OCI-LY1 (cell line): Measurements from ENCODE around the gene ADCY9.

Experiments used
- H2AFZ ChIP-seq: fragments of 200-600 bp; sonication (generic), shearing (Covaris generic); 2 replicates; pipeline ENCODE4 v1.6.0; 2014; ENCODE audit warnings: antibody characterized with exemption, mild to moderate bottlenecking, low read length
- H3F3A ChIP-seq: fragments of 200-600 bp; sonication (generic), shearing (Covaris generic); 2 replicates; pipeline ENCODE4 v1.6.0; 2014; ENCODE audit warnings: mild to moderate bottlenecking, antibody characterized with exemption, low read length, moderate library complexity; ENCODE audit not compliant: insufficient read depth
- H3K27ac ChIP-seq: fragments of 200-600 bp; sonication (generic); 2 replicates; pipeline ENCODE4 v1.5.1; 2014; ENCODE audit warnings: low read length, mixed run types, mild to moderate bottlenecking, low read depth; ENCODE audit not compliant: poor library complexity, severe bottlenecking
- H3K27me3 ChIP-seq: fragments of 200-600 bp; sonication (generic); 2 replicates; pipeline ENCODE4 v1.6.0; 2014; ENCODE audit warnings: antibody characterized with exemption, mild to moderate bottlenecking, low read length, moderate library complexity; ENCODE audit not compliant: insufficient read depth
- H3K36me3 ChIP-seq: fragments of 200-600 bp; sonication (generic); 2 replicates; pipeline ENCODE4 v1.6.1; 2014; ENCODE audit warnings: mild to moderate bottlenecking, antibody characterized with exemption, low read length, moderate library complexity, mixed read lengths; ENCODE audit not compliant: insufficient read depth
- H3K4me1 ChIP-seq: fragments of 200-600 bp; sonication (generic); 2 replicates; pipeline ENCODE4 v1.5.1; 2014; ENCODE audit warnings: mild to moderate bottlenecking, low read length, moderate library complexity; ENCODE audit not compliant: insufficient read depth, severe bottlenecking
- H3K4me2 ChIP-seq: fragments of 200-600 bp; sonication (generic), shearing (Covaris generic); 2 replicates; pipeline ENCODE4 v1.6.1; 2014; ENCODE audit warnings: low read length
- H3K4me3 ChIP-seq: fragments of 200-600 bp; sonication (generic); 2 replicates; pipeline ENCODE4 v1.5.1; 2014; ENCODE audit warnings: low read length, low read depth, mild to moderate bottlenecking, mixed read lengths; ENCODE audit not compliant: poor library complexity, severe bottlenecking
- H3K79me2 ChIP-seq: fragments of 200-600 bp; shearing (Covaris generic); 2 replicates; pipeline ENCODE4 v1.6.1; 2016; ENCODE audit warnings: mixed run types, low read length, mixed read lengths; ENCODE audit not compliant: insufficient read depth
- H3K9ac ChIP-seq: fragments of 200-600 bp; sonication (generic), shearing (Covaris generic); 2 replicates; pipeline ENCODE4 v1.6.1; 2014; ENCODE audit warnings: mild to moderate bottlenecking, low read length, mixed read lengths
- H3K9me2 ChIP-seq: fragments of 200-600 bp; sonication (generic), shearing (Covaris generic); 2 replicates; pipeline ENCODE4 v1.6.1; 2014; ENCODE audit warnings: low read depth, mild to moderate bottlenecking, low read length, mixed read lengths
- H3K9me3 ChIP-seq: fragments of 200-600 bp; shearing (Covaris generic); 2 replicates; pipeline ENCODE4 v1.6.1; 2014; ENCODE audit warnings: low read length, mixed read lengths
- H4K20me1 ChIP-seq: fragments of 200-600 bp; sonication (generic), shearing (Covaris generic); 2 replicates; pipeline ENCODE4 v1.6.0; 2016; ENCODE audit warnings: mild to moderate bottlenecking, low read length; ENCODE audit not compliant: insufficient read depth
- EZH2 ChIP-seq: fragments of 200-600 bp; sonication (generic), shearing (Covaris generic); IDR thresholded peaks from 2 replicates; pipeline ENCODE4 v1.8.0; 2017; ENCODE audit warnings: borderline replicate concordance, mixed run types, mild to moderate bottlenecking, antibody characterized with exemption, low read length, moderate library complexity, mixed read lengths
- TF ChIP-seq, protein P1 (sequence below): fragments of 200-600 bp; sonication (generic), shearing (Covaris generic); IDR thresholded peaks from 2 replicates; pipeline ENCODE4 v1.5.1; 2017; ENCODE audit warnings: mild to moderate bottlenecking, antibody characterized with exemption, low read length, moderate library complexity, mixed read lengths

Gene ADCY9

GRCh38 chr16:3979070-3979469 lies 137.2 kb downstream of the ADCY9 start:
- H3K9me2 ChIP-seq = no peaks in the 10 kb centered on the region
- H3K36me3 ChIP-seq = no peaks in the 10 kb centered on the region
- no peak overlapping the region for H2AFZ ChIP-seq
- TF ChIP-seq, protein P1, sequence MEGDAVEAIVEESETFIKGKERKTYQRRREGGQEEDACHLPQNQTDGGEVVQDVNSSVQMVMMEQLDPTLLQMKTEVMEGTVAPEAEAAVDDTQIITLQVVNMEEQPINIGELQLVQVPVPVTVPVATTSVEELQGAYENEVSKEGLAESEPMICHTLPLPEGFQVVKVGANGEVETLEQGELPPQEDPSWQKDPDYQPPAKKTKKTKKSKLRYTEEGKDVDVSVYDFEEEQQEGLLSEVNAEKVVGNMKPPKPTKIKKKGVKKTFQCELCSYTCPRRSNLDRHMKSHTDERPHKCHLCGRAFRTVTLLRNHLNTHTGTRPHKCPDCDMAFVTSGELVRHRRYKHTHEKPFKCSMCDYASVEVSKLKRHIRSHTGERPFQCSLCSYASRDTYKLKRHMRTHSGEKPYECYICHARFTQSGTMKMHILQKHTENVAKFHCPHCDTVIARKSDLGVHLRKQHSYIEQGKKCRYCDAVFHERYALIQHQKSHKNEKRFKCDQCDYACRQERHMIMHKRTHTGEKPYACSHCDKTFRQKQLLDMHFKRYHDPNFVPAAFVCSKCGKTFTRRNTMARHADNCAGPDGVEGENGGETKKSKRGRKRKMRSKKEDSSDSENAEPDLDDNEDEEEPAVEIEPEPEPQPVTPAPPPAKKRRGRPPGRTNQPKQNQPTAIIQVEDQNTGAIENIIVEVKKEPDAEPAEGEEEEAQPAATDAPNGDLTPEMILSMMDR = no peak
- TF ChIP-seq EZH2 = no peak
- 0 out of 2 replicates have a peak, but pooled peaks cover 4% of the 10 kb centered on the region for H3K27me3 ChIP-seq
- no peak overlapping the region for H3K4me3 ChIP-seq
- H3K4me1 ChIP-seq = no peaks in the 10 kb centered on the region
- H3K79me2 ChIP-seq = no peaks in the 10 kb centered on the region
- H3K4me2 ChIP-seq = no peak overlapping the region
- no peak overlapping the region for H3K27ac ChIP-seq
- no peak overlapping the region for H3K9ac ChIP-seq
- H3F3A ChIP-seq = no peaks in the 10 kb centered on the region
- no peaks in the 10 kb centered on the region for H4K20me1 ChIP-seq
- no peaks in the 10 kb centered on the region for H3K9me3 ChIP-seq

DNA sequence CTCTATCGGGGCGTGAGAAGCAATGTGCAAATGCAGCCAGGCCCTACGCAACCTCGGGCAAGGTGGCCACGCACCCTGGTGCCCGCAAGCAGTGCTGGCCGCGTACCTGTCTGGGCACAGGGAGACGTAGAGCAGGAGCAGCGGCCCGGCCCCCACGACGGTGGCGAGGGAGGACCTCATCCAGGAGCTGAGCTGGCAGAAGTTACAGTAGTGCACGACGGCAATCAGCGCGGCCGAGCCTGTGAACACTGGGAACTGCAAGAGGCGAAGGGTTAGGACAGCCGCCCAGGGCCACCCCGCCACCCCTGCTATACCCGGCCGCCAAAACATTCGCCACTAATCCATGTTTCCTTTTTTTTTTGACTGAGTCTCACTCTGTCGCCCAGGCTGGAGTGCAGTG lies 138.9 kb downstream of the ADCY9 start:
- Histone ChIP-seq H3K4me3 (no peak overlapping the region), H3K9me3 (no peaks in the 10 kb centered on the region), H3K36me3 (no peaks in the 10 kb centered on the region), H3K4me2 (no peak overlapping the region), H4K20me1 (no peaks in the 10 kb centered on the region), H3K27me3 (0 out of 2 replicates have a peak, but pooled peaks cover 4% of the 10 kb centered on the region), H3K4me1 (no peaks in the 10 kb centered on the region), H2AFZ (no peak overlapping the region), H3K27ac (no peak overlapping the region), H3K9ac (no peak overlapping the region), H3K9me2 (no peaks in the 10 kb centered on the region), H3F3A (no peaks in the 10 kb centered on the region), H3K79me2 (no peaks in the 10 kb centered on the region)
- TF ChIP-seq, protein P1 = no peak
- TF ChIP-seq EZH2 = no peak

- Histone ChIP-seq H3K9me2 (no peaks in the 10 kb centered on the region), H3F3A (no peaks in the 10 kb centered on the region), H3K36me3 (no peaks in the 10 kb centered on the region; the same call in 1 of the 2 replicates), H3K79me2 (no peaks in the 10 kb centered on the region), H3K4me3 (no peak overlapping the region), H3K9me3 (no peaks in the 10 kb centered on the region), H3K4me2 (no peak overlapping the region), H2AFZ (no peak overlapping the region), H3K27me3 (peaks cover 15% of the 10 kb centered on the region; the same call in 1 of the 2 replicates), H3K4me1 (no peaks in the 10 kb centered on the region), H3K27ac (no peak overlapping the region), H4K20me1 (no peaks in the 10 kb centered on the region), H3K9ac (no peak overlapping the region)
- TF ChIP-seq, protein P1 = no peak
- TF ChIP-seq EZH2 = no peak
Measured at GRCh38 chr16:3974751-3975150, 141.5 kb downstream of the ADCY9 start.
